GM13977 (cell line): ENCODE data around the gene GUCA2B.

Source experiments
- DNase-seq: peaks from one replicate; pipeline ENCODE4 v3.0.0; 2012; ENCODE audit warnings: low spot score
- CTCF ChIP-seq: IDR thresholded peaks from 2 replicates; pipeline ENCODE4 v1.5.1; 2012; ENCODE audit warnings: mild to moderate bottlenecking, control low read depth; ENCODE audit not compliant: insufficient read depth; ENCODE audit errors: extremely low read depth, missing control alignments
- in situ Hi-C: fragments of 300-500 bp; cut with MboI; formaldehyde crosslinking; loops from one replicate; pipeline ENCODE4 v1.12.0; 2022; ENCODE audit warnings: low sequenced_read_pairs, low pct_unique_long_range_greater_than_20kb, mixed read lengths, inconsistent platforms; ENCODE audit not compliant: unreplicated experiment

The GUCA2B gene

GRCh38 chr1:42152119-42152518 is 1.1 kb upstream of the GUCA2B start:
- DNase-seq, result no peak
- TF ChIP-seq CTCF, result no peak
- in situ Hi-C loops, result no loop called here

GRCh38 chr1:42153624-42154023 is 414 bp downstream of the GUCA2B start:
- TF ChIP-seq CTCF, result no peak
- in situ Hi-C loops, result no loop called here
- DNase-seq, result no peak

GRCh38 chr1:42154685-42155084 is 1.5 kb downstream of the GUCA2B start:
- DNase-seq, result no peak
- in situ Hi-C loops, result no loop called here
- TF ChIP-seq CTCF, result no peak

- in situ Hi-C loops, result no loop called here
- DNase-seq, result no peak
- TF ChIP-seq CTCF, result no peak
Measured at GRCh38 chr1:42155362-42155761, 2.2 kb downstream of the GUCA2B start.

- no peak for DNase-seq
- in situ Hi-C loops, result no loop called here
- peak; percentile 32 for TF ChIP-seq CTCF
Measured at GRCh38 chr1:42157667-42158066, 4.5 kb downstream of the GUCA2B start.

- in situ Hi-C loops, result no loop called here
- TF ChIP-seq CTCF, result no peak
- DNase-seq, result no peak
Measured at GRCh38 chr1:42158189-42158588, 5.0 kb downstream of the GUCA2B start.

GRCh38 chr1:42162181-42162580 is 9.0 kb downstream of the GUCA2B start:
- DNase-seq, result no peak
- TF ChIP-seq CTCF, result no peak
- in situ Hi-C loops, result no loop called here
